GM21717 (cell line): ENCODE measurements around the gene ASPG.

ENCODE experiments used
- ATAC-seq: cut with Tn5 transposase; IDR thresholded peaks from one replicate; pipeline ENCODE4 v1.9.1; 2021; ENCODE audit warnings: mild to moderate bottlenecking, moderate library complexity; ENCODE audit not compliant: unreplicated experiment

Gene ASPG

DNA sequence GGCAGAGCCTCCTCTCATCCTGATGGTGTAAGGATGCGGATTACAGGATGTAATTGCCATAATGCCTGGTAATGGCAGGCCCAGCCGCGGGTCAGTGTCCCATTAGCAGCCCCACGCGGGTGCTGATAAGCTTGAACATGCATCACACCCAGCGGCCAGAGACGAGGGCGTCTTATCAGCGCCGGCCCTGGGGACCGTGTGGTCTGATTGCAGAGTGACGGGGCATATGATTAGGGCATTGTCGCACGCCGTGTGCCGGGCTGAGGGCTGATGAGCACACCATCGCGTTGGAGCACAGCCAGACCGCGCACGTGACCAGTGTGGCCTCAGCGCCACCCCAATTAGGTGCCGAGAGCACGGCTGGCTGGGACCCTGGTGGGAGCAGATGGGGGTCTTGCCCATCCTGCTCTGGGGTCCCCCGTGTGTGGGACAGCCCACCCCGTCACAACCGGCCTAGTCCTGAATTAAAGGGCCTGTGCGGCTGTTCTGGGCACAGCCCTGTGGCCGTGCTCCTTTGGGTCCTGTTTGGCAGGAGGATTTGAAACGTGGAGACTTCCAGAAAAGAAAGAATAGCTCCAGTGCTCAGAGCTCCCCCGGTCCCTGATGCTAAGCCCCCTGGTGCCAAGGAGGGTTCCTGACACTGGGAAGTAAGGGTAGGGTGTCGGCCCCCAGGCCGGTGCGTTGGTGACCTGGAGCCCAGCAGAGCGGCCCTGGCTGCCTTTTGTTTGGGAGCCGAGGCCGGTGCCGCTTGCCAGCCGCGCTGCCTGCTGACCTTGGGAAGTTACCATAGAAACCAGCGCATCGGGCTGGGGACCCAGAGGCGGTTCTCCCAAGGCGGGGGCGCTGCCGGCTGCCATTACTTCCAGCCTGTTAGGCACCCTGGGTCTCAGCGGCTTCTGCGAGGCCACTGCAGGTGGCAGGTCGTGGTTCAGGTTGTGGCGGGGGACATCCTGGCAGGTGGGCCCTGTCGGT lies 73.6 kb downstream of the ASPG start:
- no peak for ATAC-seq

DNA sequence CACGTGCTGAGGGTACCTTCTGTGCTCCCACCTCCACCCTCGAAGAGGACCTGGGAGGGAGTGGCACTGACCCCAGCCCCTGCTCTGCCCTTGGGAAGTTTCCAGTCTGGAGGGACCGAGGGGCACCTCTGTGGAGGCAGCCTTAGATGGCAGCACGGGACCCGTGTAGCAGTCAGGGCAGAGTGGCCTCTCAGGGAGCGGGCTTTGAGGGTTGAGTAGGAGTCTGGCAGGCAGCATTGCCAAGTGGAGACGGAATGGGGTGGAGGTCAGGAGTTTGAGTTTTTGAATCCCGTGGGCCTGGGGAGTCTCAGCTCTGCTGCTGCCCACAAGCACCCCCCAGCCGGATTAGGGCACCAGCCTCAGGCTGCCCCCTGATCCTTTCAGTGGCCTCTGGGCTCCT lies 74.5 kb downstream of the ASPG start:
- no peak for ATAC-seq

DNA sequence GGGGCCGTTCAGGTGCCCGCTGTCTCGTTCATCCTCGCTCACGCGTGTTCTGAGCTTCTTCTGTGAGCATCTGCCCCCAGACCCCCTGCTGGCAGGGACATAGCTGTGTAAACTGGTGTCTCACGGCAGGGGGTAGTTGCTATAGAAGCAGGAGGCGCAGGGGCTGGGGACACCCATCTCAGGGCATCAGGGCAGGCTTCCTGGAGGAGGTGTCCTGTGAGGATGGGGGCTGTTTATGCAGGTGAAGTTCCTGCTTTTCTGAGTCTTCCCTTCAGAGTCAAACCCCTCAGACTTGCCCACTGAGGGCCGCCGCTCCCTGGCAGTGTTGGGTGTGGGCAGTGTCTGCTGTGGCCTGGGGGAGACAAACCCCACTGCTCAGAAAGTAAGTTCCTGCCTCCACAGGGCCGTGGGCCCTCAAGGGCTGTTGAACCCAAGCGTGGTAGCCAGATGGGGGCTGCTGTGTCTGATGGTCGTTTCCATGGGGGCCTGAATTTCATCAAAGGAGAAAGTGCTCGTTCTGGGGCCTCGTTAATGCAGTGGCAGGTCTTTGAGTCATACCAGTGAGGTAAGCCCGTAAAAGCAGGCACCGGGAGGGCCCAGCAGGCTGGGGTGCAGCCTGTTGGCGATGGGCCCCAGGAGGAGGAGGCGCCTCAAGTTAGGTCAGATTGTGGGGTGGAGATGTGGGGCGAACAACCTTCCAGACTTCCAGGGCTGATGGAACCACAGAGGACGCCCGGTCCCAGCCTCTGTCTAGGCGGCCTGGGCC lies 76.3 kb downstream of the ASPG start:
- ATAC-seq, result no peak

DNA sequence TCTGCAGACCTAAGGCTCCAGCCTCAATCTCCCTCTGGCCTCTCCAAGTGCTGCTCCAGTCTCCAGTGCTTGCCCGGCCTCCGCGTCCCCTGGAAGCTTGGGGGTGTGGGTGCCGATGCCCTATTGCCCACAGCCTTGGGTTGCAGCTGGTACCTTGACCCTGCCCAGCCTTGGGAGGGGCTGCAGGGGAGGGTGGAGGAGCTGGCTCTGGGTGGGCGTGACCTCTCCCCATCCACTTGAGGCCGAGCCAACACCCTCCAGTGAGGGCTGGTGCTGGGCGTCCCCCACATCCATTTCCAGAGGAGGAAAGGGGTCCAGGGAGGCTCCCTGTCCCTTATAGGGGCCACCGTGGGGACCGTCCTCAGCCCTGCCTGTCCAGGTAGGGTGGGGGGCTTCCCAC lies 77.0 kb downstream of the ASPG start:
- no peak for ATAC-seq

DNA sequence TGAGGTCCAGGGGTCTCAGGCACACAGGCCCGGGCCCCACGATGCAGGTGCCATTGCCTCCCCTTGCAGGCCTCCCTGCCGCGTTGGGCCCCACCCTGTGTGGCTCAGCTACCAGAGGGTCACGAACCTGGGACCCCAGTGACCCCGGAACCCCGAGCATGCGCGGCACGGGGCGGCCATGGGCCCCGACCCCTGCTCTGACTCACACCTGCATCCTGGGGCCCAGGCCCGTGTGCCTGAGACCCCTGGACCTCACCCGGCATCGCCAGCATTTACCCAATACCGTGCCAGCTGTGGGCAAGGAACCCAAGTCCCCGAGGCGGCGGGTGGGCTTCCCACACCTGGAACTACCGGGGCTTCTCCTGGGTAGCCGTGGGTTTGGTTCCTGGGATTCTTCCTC lies 78.0 kb downstream of the ASPG start:
- ATAC-seq, result no peak

DNA sequence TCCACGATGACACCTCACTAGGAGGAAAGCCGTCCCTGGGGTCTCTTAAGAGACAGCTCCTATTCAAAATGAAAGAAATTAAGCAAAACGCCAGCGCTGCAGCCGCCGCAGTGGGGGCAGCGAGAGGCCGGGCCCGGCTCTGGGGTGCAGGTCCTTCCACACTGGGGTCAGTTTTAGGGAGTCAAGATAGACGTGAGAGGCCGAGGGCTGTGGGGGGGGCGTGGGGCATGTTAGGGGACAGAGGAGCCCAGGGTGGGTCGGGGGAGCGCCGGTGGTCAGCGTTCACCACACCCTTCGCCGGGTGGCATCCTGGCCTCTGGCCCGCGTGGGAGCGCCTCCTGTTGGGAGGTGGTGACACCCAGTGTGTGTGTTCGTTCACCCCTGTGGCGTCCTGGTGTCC lies 78.5 kb downstream of the ASPG start:
- ATAC-seq, result no peak

DNA sequence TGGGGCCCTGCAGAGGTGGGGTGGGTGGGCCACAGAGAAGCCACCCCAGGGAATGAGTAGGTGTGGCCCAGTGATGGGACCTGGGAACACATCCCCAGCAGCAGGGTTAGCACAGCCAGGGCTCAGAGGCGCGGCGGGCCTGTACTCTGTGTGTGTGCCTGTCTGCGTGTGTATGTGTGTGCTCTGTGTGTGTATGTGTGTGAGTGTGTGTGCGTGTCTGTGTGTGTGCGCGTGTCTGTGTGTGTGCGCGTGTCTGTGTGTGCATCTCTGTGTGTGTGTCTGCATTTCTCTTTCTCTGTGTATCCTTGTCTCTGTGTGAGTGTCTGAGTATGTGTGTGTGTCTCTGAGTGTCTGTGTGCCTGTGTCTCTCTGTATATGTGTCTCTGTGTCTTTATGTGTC lies 79.0 kb downstream of the ASPG start:
- no peak for ATAC-seq
